Right renal pelvis (tissue), 4 donors: ENCODE measurements around the gene NUDCD3. TPM values are rescaled to one million over a fixed set of nuclear protein-coding genes. Genes with fewer than 3 reads are reported as not detected.
"Not testable (repeated sequence)": the region's sequence is repeated elsewhere in the genome, so short reads cannot be mapped to it uniquely, and the experiment has no call there.

ENCODE experiments used
- DNase-seq, 4 donors: peaks; one replicate each; pipeline ENCODE4 v3.0.0-alpha.2; 2013; ENCODE audit warnings: low read depth in 4 of 4, low spot score in 3 of 4, missing footprints in 1 of 4
- polyA plus RNA-seq, 4 donors: library from polyadenylated mRNA; unstranded; fragments of 120-200 nt; gene quantifications; one replicate each; pipeline ENCODE4 v1.2.1, GENCODE V29; 2013; ENCODE audit not compliant: insufficient read length in 4 of 4

NUDCD3 gene
- polyA plus RNA-seq, 4 donors: 82.1 to 87.9 (median 84.6) TPM

GRCh38 chr7:44454348-44454747, 36.1 kb downstream of the NUDCD3 start:
- DNase-seq: no peak

- no peak for DNase-seq
Measured at GRCh38 chr7:44451123-44451522, 39.3 kb downstream of the NUDCD3 start.

GRCh38 chr7:44449584-44449928, 40.9 kb downstream of the NUDCD3 start:
- no peak for DNase-seq

GRCh38 chr7:44448922-44449583, 41.4 kb downstream of the NUDCD3 start:
- DNase-seq: no peak

- no peak for DNase-seq
Measured at GRCh38 chr7:44447874-44448425, 42.5 kb downstream of the NUDCD3 start.

GRCh38 chr7:44445986-44446671, 44.3 kb downstream of the NUDCD3 start:
- no peak for DNase-seq

- DNase-seq: no peak
Measured at GRCh38 chr7:44441079-44441478, 49.4 kb downstream of the NUDCD3 start.

GRCh38 chr7:44440577-44441078, 49.8 kb downstream of the NUDCD3 start:
- no peak for DNase-seq

GRCh38 chr7:44439926-44440325, 50.5 kb downstream of the NUDCD3 start:
- DNase-seq: no peak

GRCh38 chr7:44438816-44439215, 51.6 kb downstream of the NUDCD3 start:
- no peak for DNase-seq

GRCh38 chr7:44434201-44434600, 56.3 kb downstream of the NUDCD3 start:
- DNase-seq: no peak

GRCh38 chr7:44433255-44434022, 57.0 kb downstream of the NUDCD3 start:
- DNase-seq: no peak

GRCh38 chr7:44432381-44432977, 58.0 kb downstream of the NUDCD3 start:
- DNase-seq: no peak

GRCh38 chr7:44431091-44431608, 59.3 kb downstream of the NUDCD3 start:
- DNase-seq: no peak

- no peak for DNase-seq
Measured at GRCh38 chr7:44430054-44430453, 60.4 kb downstream of the NUDCD3 start.

GRCh38 chr7:44424762-44425161, 65.7 kb downstream of the NUDCD3 start:
- DNase-seq: not testable (repeated sequence)

- DNase-seq: no peak
Measured at GRCh38 chr7:44416941-44417340, 73.5 kb downstream of the NUDCD3 start.

GRCh38 chr7:44415510-44415909, 74.9 kb downstream of the NUDCD3 start:
- no peak for DNase-seq

- DNase-seq: no peak
Measured at GRCh38 chr7:44415047-44415446, 75.4 kb downstream of the NUDCD3 start.

GRCh38 chr7:44411306-44411705, 79.2 kb downstream of the NUDCD3 start:
- no peak for DNase-seq

- no peak for DNase-seq
Measured at GRCh38 chr7:44408596-44408995, 81.9 kb downstream of the NUDCD3 start.
